DND-41 (cell line): ENCODE results near the gene FCAMR.

Experiments
- EZH2 ChIP-seq: IDR thresholded peaks from 3 replicates; pipeline ENCODE4 v1.6.1; 2012; ENCODE audit warnings: borderline replicate concordance, low read depth, mild to moderate bottlenecking, moderate library complexity, low read length, inconsistent platforms; ENCODE audit not compliant: severe bottlenecking
- TF ChIP-seq, protein P1 (sequence below): IDR thresholded peaks from 2 replicates; pipeline ENCODE4 v1.5.1; 2012; ENCODE audit warnings: borderline replicate concordance, low read length, moderate library complexity, mild to moderate bottlenecking; ENCODE audit not compliant: poor library complexity, severe bottlenecking; ENCODE audit errors: extremely low read depth

DNA sequence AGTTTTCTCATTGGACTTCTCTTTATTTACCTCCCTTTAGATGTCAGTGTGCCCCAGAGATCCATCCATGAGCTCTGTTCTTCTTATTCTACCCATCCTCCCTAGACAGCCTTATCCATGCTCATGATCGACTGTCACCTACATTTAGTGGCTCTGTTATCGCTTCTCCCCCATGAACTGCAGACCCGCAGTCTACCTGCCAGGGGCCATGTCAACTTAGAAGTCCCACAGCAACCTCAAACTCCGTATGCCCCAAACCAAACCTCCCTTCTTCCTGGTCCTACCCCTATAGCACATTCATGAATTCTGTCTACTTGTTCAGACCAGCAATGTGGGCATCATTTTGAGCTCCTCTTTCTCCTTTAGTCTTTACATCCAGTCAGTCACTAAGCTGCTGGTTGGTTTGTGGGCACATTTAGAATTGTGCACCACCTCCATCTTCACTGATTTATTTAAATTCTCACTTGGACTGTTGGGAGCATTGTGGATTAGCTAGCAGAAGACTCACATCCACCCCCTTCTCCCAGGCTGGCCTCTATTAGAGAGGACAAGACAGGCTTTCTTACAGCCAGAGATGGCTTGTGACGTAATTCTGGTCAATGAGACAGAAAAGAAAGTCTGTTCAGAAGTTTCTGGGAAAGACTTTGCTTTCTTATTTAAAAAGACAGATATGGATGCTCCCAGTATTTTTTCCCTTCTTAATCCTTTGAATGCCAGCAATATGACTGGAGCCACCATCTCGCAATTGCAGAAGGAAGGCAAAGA, 43.2 kb upstream of the FCAMR start:
- TF ChIP-seq, protein P1, sequence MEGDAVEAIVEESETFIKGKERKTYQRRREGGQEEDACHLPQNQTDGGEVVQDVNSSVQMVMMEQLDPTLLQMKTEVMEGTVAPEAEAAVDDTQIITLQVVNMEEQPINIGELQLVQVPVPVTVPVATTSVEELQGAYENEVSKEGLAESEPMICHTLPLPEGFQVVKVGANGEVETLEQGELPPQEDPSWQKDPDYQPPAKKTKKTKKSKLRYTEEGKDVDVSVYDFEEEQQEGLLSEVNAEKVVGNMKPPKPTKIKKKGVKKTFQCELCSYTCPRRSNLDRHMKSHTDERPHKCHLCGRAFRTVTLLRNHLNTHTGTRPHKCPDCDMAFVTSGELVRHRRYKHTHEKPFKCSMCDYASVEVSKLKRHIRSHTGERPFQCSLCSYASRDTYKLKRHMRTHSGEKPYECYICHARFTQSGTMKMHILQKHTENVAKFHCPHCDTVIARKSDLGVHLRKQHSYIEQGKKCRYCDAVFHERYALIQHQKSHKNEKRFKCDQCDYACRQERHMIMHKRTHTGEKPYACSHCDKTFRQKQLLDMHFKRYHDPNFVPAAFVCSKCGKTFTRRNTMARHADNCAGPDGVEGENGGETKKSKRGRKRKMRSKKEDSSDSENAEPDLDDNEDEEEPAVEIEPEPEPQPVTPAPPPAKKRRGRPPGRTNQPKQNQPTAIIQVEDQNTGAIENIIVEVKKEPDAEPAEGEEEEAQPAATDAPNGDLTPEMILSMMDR: no peak
- no peak for TF ChIP-seq EZH2
